HG02938 (cell line): ENCODE measurements around the gene PRPF18.

ENCODE experiments used
- ATAC-seq: cut with Tn5 transposase; IDR thresholded peaks from one replicate; pipeline ENCODE4 v1.9.1; 2021; ENCODE audit warnings: mild to moderate bottlenecking, moderate library complexity; ENCODE audit not compliant: unreplicated experiment

PRPF18 gene

GRCh38 chr10:13597909-13598308 is 11.1 kb downstream of the PRPF18 start:
- ATAC-seq = no peak

- no peak for ATAC-seq
These were observed 17.7 kb downstream of the PRPF18 start for GRCh38 chr10:13604357-13605040.

GRCh38 chr10:13608246-13608853 is 21.6 kb downstream of the PRPF18 start:
- no peak for ATAC-seq

GRCh38 chr10:13612654-13613373 is 26.0 kb downstream of the PRPF18 start:
- no peak for ATAC-seq

- no peak for ATAC-seq
These were observed 26.8 kb downstream of the PRPF18 start for GRCh38 chr10:13613519-13613918.

GRCh38 chr10:13614530-13615332 is 28.0 kb downstream of the PRPF18 start:
- no peak for ATAC-seq

GRCh38 chr10:13615650-13616300 is 29.0 kb downstream of the PRPF18 start:
- ATAC-seq = no peak

GRCh38 chr10:13617116-13617515 is 30.4 kb downstream of the PRPF18 start:
- ATAC-seq = no peak

GRCh38 chr10:13621931-13622330 is 35.2 kb downstream of the PRPF18 start:
- no peak for ATAC-seq

GRCh38 chr10:13624630-13625029 is 37.9 kb downstream of the PRPF18 start:
- ATAC-seq = no peak

- no peak for ATAC-seq
These were observed 40.9 kb downstream of the PRPF18 start for GRCh38 chr10:13627459-13628310.

GRCh38 chr10:13628661-13629060 is 41.9 kb downstream of the PRPF18 start:
- no peak for ATAC-seq

GRCh38 chr10:13629116-13629515 is 42.4 kb downstream of the PRPF18 start:
- ATAC-seq = no peak

GRCh38 chr10:13630231-13630630 is 43.5 kb downstream of the PRPF18 start:
- ATAC-seq = no peak

GRCh38 chr10:13631594-13631993 is 44.8 kb downstream of the PRPF18 start:
- no peak for ATAC-seq

- ATAC-seq = no peak
These were observed 45.7 kb downstream of the PRPF18 start for GRCh38 chr10:13632440-13632839.

GRCh38 chr10:13632884-13633440 is 46.2 kb downstream of the PRPF18 start:
- ATAC-seq = no peak

GRCh38 chr10:13633689-13634088 is 46.9 kb downstream of the PRPF18 start:
- ATAC-seq = no peak

- ATAC-seq = no peak
These were observed 47.4 kb downstream of the PRPF18 start for GRCh38 chr10:13634207-13634606.

GRCh38 chr10:13636776-13637175 is 50.0 kb downstream of the PRPF18 start:
- no peak for ATAC-seq
